ENCODE data around the gene GRIN2D.
"Not testable (repeated sequence)": the region's sequence is repeated elsewhere in the genome, so short reads cannot be mapped to it uniquely, and the experiment has no call there.

The GRIN2D gene

GRCh38 chr19:48371771-48372170, 21.7 kb upstream of the GRIN2D start:
- DNase-seq (ENCODE audit: low spot score) = not testable (repeated sequence)

DNA sequence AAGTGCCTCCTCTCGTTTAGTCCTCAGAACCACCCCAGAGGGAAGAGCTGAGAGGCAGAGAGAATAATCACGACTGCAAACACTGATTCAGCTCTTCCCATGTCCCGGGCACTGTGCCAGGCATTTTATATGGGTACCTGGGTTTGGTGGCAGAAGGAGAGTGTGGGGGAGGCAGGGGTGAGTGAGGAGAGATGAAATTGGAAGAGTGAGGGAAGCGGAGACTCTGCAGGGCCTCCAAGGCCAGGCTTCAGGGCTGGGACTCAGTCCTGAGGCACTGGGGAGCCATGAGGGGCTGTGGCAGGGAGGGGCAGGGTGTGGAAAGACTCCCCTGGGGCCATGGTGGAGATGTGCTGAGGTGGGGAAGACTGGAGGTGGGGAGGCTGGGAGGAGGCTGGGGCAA, 20.6 kb upstream of the GRIN2D start:
- DNase-seq (ENCODE audit: low spot score) = no peak

DNA sequence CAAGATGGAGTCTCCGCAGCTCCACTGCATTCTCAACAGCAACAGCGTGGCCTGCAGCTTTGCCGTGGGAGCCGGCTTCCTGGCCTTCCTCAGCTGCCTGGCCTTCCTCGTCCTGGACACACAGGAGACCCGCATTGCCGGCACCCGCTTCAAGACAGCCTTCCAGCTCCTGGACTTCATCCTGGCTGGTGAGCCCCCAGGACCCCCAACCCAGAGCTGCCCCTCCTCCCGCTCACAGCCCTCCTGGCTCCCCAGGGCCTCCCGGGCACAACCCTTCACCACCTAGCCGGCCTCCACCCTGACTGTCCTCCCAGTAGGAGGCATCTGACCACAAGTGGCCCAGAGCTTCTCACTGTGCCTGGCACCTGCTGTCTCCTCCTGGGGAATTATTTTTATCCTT, 19.9 kb upstream of the GRIN2D start:
- DNase-seq (ENCODE audit: low spot score) = no peak

- DNase-seq (ENCODE audit: low spot score) = no peak
Measured at GRCh38 chr19:48378194-48378570, 15.3 kb upstream of the GRIN2D start.

DNA sequence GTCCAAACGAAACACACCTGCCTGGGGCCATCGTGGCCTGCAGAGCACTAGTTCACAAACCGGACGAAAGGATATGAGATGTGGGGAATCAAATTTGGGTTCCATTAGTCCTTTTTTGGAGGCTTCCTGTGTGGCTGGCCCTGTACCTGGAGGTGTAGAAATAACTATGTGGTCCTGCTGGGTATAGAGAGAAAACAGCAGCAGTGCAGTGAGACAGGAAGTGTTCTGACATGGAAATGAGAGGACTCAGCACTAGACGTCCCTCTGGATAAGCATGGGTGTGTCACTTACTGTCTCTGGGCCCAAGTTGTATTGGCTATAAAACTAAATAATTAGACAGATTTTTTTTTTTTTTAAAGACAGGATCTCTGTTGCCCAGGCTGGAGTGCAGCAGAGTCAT, 14.4 kb upstream of the GRIN2D start:
- no peak for DNase-seq (ENCODE audit: low spot score)

DNA sequence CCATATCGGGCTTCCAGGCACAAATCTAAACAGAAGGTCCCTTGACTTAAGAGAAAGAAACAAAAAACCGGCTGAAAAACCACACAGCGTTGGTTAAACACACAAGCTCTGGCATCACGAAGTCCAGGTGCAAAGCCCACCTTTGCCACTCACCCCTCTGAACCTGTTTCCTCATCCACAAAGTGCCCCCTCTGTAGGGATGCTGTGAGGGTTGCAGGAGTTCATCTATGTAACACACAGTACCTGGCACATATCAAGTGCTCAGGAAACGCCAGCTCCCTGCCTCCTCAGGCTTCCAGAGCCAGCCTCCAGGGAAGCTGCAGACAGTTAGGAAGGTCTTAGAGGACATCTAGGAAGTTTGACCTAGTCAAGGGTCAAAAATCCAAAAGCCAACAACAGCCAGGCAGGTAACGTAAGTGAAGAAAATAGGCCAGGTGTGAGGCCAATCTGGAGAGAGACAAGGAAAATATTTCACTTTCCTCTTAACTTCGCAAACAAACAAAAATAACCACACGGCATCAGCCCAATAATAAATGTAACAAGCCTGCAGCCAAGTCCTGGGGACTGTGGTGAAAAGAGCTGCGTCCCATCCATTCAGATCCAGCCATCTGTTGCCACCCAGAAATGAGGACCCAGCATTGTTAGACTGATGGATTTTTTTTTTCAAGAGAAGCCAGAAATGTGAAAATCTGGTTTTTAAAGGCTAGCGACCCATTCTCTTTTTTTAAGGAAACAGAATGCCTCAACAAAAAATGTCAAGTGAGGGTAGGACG, 12.1 kb upstream of the GRIN2D start:
- DNase-seq (ENCODE audit: low spot score) = no peak

DNA sequence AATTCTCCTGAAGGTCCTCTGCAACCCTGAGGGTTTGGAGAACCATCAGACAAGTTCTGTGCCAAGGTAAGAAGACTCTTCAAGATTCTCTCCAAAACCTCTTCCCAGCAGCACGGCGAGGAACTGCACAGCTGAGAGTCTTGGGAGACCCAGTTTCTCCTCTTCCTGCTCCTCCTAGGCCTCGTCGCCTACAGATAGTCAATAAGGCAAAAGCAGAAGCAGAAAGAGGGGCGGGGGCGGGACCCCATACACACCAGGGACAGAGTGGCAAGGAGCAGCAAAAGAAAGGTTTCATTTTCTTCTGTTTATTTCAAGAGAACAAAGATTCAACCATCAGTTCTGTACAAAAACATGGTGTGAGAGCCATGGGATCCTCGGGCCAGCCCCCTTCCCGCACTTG, 11.2 kb upstream of the GRIN2D start:
- no peak for DNase-seq (ENCODE audit: low spot score)

DNA sequence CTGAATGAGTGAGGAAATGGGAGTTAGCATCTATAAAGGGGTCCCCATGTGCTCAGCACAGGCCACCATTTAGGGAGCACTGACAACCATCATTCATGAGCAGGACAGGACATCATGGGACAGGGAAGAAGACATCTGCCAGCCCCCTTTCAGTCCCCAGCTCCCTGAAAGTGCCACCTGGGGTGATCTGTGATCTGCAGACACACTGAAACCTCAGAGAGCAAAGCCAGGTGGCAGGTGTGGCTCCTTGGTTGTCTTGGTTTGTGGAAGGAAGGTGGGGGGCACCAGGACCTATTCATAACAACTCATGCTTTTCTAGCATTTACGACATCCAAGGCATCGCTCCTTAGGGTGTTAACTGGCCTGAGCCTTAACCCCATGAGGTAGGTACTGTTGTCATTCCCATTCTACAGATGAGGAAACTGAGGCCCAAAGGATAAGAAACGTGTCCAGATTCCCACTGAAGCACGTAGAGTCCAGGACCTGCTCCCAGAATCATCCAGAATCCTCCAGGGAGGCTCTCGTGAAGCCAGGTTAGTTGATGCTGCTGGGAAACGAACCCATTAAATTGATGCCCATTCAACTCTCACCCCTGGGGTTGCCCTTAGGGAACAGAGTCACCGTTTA, 7.9 kb upstream of the GRIN2D start:
- no peak for DNase-seq (ENCODE audit: low spot score)

DNA sequence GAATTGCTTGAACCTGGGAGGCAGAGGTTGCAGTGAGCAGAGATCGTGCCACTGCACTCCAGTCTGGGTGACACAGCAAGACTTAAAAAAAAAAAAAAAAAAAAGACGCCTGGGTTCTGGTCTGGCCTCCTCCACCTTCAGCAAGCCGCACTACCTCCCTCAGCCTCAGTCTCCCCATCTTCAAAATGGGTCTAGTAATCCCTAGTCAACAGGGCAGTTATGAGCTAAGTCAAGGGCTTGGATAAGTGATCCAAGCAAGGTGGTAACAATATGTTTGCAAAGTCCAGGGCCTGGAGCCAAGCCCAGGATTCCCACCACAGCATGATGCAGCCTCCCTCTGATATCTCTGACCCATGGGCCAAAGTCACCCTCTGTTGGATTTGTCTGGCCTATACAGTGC, 6.5 kb upstream of the GRIN2D start:
- DNase-seq (ENCODE audit: low spot score) = no peak

DNA sequence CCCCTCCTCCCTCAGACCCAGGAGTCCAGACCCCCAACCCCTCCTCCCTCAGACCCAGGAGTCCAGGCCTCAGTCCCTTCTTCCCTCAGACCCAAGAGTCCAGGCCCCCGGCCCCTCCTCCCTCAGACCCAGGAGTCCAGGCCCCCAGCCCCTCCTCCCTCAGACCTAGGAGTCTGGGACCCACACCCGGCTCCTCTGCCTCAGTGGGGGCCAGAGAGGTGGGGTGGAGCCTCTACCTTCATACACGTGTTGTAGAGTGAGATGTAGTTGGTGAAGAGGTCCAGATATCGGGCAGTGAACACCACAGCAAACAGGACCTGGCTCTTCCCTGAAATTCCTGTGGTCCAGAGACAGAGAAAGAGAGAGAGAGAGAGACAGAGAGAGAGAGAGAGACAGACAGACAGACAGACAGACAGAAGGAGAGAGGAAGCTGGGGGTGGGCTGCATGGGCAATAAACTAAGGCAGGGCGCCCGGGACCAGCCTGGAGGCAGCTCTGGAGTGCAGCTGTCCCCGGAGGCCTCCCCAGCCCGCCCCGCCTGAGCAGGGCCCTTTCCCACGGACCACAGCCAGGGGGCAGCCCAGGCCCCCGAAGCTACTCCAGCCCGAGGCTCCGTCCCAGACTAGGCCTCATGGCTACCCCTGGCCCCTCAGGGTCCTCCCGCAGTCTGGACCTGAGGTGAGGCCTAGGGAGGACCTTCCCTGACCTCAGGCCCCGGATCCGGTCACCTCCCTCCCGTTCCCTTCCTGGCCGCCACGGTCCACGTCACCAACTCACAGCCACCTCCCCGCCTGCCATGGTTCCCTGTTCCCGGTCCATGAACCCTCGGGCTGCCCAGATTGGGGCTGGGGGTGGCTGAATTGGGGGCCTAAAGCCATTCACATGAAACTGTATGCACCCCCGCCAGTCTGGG, 3.0 kb upstream of the GRIN2D start:
- DNase-seq (ENCODE audit: low spot score) = peak; percentile 53

DNA sequence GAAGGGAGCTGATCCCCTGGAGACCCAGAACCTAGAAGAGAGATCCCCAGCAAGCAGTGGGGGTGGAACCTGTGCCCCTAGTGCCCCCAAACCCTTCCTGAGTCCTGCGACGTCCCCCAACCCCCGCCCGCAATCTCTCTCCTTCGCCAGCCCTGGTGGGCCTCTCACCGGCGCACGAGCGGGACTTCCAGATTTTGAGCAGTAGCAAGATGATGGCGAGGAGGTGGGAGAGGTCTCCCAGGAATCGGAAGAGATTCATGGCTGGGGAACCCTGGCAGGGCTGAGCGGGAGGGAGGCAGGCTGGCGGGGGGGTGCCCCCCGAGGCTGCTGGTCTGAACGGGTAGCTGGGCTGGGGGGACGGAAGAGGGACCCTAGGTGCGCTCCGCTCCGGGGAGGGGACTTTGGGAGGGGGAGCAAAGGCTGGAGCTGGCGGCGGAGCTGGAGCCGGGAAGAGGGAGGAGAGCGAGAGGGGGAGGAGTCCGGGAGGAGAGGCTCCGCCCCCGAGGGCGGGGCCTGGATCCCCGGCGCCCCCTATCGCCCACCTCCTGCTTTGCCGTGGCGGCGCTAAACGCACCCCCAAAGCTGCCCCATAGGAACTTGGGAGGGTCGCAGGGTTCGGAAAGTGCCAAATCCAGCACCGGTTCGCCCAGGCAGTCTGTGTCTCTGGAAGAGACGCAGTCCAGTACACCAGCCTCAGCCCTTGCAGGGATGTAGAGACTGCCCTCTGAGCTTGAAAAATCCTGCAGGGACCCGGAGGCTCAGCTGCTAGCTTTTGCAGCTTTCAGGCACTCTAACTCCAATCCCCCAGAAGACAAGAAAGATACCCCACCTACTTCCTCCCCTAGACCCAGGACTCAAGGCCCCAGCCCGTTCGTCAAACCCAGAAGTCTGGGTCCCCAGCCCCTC, 2.1 kb upstream of the GRIN2D start, which contains the start of gene KDELR1:
Gene KDELR1, minus strand, starts transcription at position 452 of the 906 bp plus-strand sequence. Its CDS starts 193 bp downstream, at position 259.
- DNase-seq (ENCODE audit: low spot score) = peak; percentile 64

DNA sequence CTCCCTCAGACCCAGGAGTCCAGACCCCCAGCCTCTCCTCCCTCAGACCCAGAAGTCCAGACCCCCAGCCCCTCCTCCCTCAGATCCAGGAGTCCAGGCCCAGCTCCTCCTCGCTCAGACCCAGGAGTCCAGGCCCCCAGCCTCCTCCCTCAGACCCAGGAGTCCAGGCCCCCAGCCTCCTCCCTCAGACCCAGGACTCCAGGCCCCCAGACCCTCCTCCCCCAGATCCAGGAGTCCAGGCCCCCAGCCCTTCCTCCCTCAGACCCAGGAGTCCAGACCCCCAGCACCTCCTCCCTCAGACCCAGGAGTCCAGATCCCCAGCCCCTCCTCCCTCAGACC, 1.5 kb upstream of the GRIN2D start:
- not testable (repeated sequence) for DNase-seq (ENCODE audit: low spot score)

GRCh38 chr19:48392860-48393558, 459 bp upstream of the GRIN2D start:
- DNase-seq (ENCODE audit: low spot score) = no peak

DNA sequence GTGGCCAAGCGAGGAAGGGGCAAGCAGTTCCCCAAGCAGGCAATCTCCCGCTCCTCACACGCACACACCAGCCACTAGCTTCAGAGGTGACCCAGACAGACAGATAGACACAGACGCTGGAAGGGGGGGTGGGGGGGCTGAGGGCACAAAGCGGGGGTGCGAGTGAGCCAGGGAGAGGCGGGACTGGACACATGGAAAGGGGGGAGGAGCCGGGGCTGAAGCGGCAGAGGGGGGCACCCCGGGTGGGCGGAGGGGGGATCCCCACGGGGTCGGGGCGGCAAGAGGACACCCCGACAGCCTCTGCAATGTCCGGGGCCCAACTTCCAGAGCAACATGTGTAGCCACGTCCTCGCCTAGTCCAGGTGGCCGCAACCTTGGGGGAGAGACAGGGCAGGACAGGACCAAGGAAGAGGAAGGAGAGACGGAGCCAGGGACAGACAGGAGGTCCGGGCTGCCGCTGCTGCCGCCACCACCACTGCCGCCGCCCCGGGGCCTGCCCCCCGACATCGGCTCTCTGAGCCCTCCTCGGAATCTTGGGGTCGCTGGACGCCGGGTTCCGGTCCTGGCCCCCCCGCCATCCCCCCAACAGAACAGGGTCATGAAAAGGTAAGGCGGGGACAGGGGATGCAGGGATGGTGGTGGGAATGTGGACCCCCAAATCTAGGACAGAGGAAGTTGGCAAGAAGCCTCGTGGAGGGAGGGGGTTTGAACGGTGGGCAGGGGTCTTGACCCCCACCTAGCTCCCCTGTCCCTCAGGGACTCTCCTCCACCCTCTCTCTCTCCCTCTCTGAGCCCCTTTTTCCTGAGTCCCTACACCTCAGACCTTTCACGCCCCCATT, 1.1 kb downstream of the GRIN2D start:
- DNase-seq (ENCODE audit: low spot score) = peak; percentile 43

- no peak for DNase-seq (ENCODE audit: low spot score)
Measured at GRCh38 chr19:48395170-48395455, 1.6 kb downstream of the GRIN2D start.

- DNase-seq (ENCODE audit: low spot score) = no peak
Measured at GRCh38 chr19:48395499-48395898, 2.0 kb downstream of the GRIN2D start.

- no peak for DNase-seq (ENCODE audit: low spot score)
Measured at GRCh38 chr19:48396016-48396823, 2.8 kb downstream of the GRIN2D start.

- DNase-seq (ENCODE audit: low spot score) = no peak
Measured at GRCh38 chr19:48396824-48397176, 3.3 kb downstream of the GRIN2D start.

DNA sequence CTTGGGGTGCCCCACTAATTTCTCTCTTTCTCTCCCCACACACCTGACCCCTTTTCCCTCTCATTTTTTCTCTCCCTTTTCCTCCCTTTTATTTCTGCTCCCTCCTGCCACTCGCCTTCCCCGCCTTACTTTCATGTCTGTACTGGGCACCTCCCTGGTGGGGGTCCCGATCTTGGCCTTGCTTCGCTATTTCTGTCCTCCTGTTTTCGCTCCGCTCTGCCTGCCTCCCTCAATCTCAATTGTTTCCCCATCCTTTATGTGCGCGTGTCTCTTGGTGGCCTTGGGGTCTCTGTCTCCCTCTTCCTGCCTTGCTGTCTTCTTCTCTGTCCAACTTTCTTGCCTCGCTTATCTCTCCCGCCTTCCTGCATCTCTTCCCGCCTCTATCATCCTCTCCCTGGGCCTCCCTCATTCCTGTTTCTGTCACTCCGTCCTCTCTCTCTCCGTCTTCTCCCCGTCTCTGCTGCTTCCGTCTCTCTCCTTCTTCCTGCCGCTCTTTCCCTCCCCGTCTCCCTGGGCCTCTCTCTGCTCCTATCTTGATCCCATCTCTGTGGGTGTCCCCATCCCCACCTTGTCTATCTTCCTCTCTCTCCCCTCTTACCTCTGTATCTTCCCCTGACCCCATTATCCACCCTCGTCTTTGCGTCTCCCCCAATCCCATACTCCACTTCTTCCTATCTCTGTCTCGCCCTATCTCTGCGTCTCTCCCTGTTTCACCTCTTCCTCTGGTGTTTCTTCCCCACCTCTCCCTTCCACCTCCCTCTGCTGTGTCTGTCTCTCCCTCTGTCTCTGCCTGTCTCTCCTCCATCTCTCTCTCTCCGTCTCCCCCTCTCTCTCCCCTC, 4.0 kb downstream of the GRIN2D start:
- no peak for DNase-seq (ENCODE audit: low spot score)
